ENCODE measurements around the gene CAPN11. TPM values are rescaled to one million over a fixed set of nuclear protein-coding genes. Genes with fewer than 3 reads are reported as not detected.

Gene CAPN11
- total RNA-seq, 1 experiment from 2014 or later = 0.28 TPM

GRCh38 chr6:44169886-44170570, 11.4 kb downstream of the CAPN11 start:
- peaks cover 10% of the 10 kb centered on the region; the same call in 1 of the 2 replicates for H3K4me1 ChIP-seq (ENCODE audit: insufficient read depth, low read length)
- no peak for TF ChIP-seq CTCF (conservative IDR thresholded peaks at IDR 0.05)
- no peaks in the 10 kb centered on the region for H3K79me2 ChIP-seq (ENCODE audit: insufficient read depth, low read length)
- H2AK5ac ChIP-seq (ENCODE audit: insufficient read length, low read length) = no peak overlapping the region
- no peak for DNase-seq
- peaks cover 23 to 30% of the 10 kb centered on the region in 2 experiments for H3K4me1 Mint-ChIP-seq
- no peaks in the 10 kb centered on the region for H3K9me3 ChIP-seq (ENCODE audit: control insufficient read depth, low read depth, low read length)
- H4K20me1 ChIP-seq (ENCODE audit: control insufficient read depth, insufficient read depth, insufficient read length) = peaks cover 3% of the 10 kb centered on the region
- H3K27me3 Mint-ChIP-seq (ENCODE audit: low read depth) = peaks cover 8% of the 10 kb centered on the region
- no peak overlapping the region for H3T11ph ChIP-seq (ENCODE audit: low read length)
- no peak overlapping the region for H2BK15ac ChIP-seq (ENCODE audit: low read depth, low read length)
- no peak overlapping the region for H2AFZ ChIP-seq (ENCODE audit: low read length)
- WGBS (ENCODE audit: extremely low coverage, insufficient read length, low lambda C conversion rate) = no CpG with 5 or more reads among the region's 10 CpGs
- H4K91ac ChIP-seq (ENCODE audit: insufficient read length, low read depth, low read length) = no peak overlapping the region
- H3K27ac ChIP-seq (ENCODE audit: insufficient read length, low read depth, low read length) = no peak overlapping the region
- H3K23me2 ChIP-seq (ENCODE audit: insufficient read length, low read depth, low read length, poor library complexity, severe bottlenecking) = no peaks in the 10 kb centered on the region
- no peak overlapping the region for H3K4ac ChIP-seq (ENCODE audit: low read depth, low read length)
- no peak overlapping the region; the same call in 1 of the 2 replicates for H3K14ac ChIP-seq (ENCODE audit: insufficient read depth, low read length)
- H3K56ac ChIP-seq (ENCODE audit: insufficient read length, low read depth, low read length) = no peak overlapping the region
- no peak overlapping the region for H3K27ac Mint-ChIP-seq
- no peak overlapping the region for H4K8ac ChIP-seq (replicated peaks; ENCODE audit: insufficient read length, low read depth, low read length)
- H3K36me3 Mint-ChIP-seq (ENCODE audit: insufficient read depth in 1 of 3, low read depth in 3 of 3) = no peaks in the 10 kb centered on the region; a peak in 1 of 7 replicates
- no peak overlapping the region for H3K23ac ChIP-seq (ENCODE audit: insufficient read length, low read depth, low read length)
- H3K4me3 Mint-ChIP-seq = no peak overlapping the region
- no peak overlapping the region for H2BK20ac ChIP-seq (ENCODE audit: low read depth, low read length, poor library complexity, severe bottlenecking)
- H3K9ac ChIP-seq (ENCODE audit: extremely low read depth, insufficient read length, low read length) = no peak overlapping the region
- no peak overlapping the region for H2BK5ac ChIP-seq (ENCODE audit: insufficient read length, low read length)
- no peak overlapping the region for H2BK12ac ChIP-seq (ENCODE audit: insufficient read length, low read depth, low read length)
- H3K27me3 ChIP-seq (ENCODE audit: insufficient read depth, low read length) = no peaks in the 10 kb centered on the region
- H3K9me3 Mint-ChIP-seq = no peaks in the 10 kb centered on the region
- no peak overlapping the region for H2BK120ac ChIP-seq (ENCODE audit: low read depth, low read length, poor library complexity, severe bottlenecking)
- no peaks in the 10 kb centered on the region for H3K79me1 ChIP-seq (ENCODE audit: insufficient read depth, low read depth, low read length, poor library complexity, severe bottlenecking)
- no peak overlapping the region for H3K4me2 ChIP-seq (ENCODE audit: insufficient read depth, insufficient read length, low read length)
- H3K18ac ChIP-seq (ENCODE audit: insufficient read length, low read depth, low read length) = no peak overlapping the region
- no peak overlapping the region for H4K5ac ChIP-seq (ENCODE audit: insufficient read length, low read depth, low read length)

All from H9 (cell line).